CD4-positive, alpha-beta T cell (primary cell): ENCODE results near the gene GABRB3. TPM values are rescaled to one million over a fixed set of nuclear protein-coding genes. Genes with fewer than 3 reads are reported as not detected.

Source experiments
- ATAC-seq: fragments of 200-7000 bp; cut with Tn5 transposase; one replicate; pipeline ENCODE4 v1.10.0; 2022; ENCODE audit warnings: mild to moderate bottlenecking; ENCODE audit not compliant: poor library complexity
- CTCF ChIA-PET: fragments of 350-600 bp; sonication (Branson Sonifier 250); formaldehyde crosslinking; loops from one replicate; lab custom pipeline; 2021; ENCODE audit warnings: antibody characterized with exemption, inconsistent platforms; lab: Charles Lee
- POLR2A ChIA-PET: fragments of 350-600 bp; sonication (Branson Sonifier 250); formaldehyde crosslinking; loops from one replicate; lab custom pipeline; 2021; ENCODE audit warnings: antibody characterized with exemption, inconsistent platforms; lab: Charles Lee
- DNase-seq, 14 experiments: peaks; one replicate each; pipeline ENCODE4 v3.0.0-alpha.2; 2013 to 2020; ENCODE audit warnings: mixed read lengths in 2 of 14
- H3K27ac ChIP-seq, 2 donors: one replicate each; pipeline versions ENCODE4 v1.5.1 to v1.7.0; 2013; ENCODE audit warnings: low read length in 2 of 2, low read depth in 1 of 2, mild to moderate bottlenecking in 1 of 2
- H3K27me3 ChIP-seq, 2 experiments: 1 replicate in 1 of 2; 2 replicates in 1 of 2; pipeline versions ENCODE4 v1.6.1 to v1.7.0; 2013; ENCODE audit warnings: low read length in 2 of 2, control low read depth in 1 of 2, mild to moderate bottlenecking in 1 of 2, moderate library complexity in 1 of 2; ENCODE audit not compliant: insufficient read depth in 2 of 2, control insufficient read depth in 1 of 2
- H3K36me3 ChIP-seq: one replicate; pipeline ENCODE4 v1.6.1; 2013; ENCODE audit warnings: low read length, control low read depth; ENCODE audit not compliant: insufficient read depth
- H3K4me1 ChIP-seq: one replicate; pipeline ENCODE4 v1.6.1; 2013; ENCODE audit warnings: low read length, control low read depth; ENCODE audit not compliant: insufficient read depth
- H3K4me3 ChIP-seq: one replicate; pipeline ENCODE4 v1.5.1; 2013; ENCODE audit warnings: mild to moderate bottlenecking, low read length, moderate library complexity
- H3K9me3 ChIP-seq, 2 experiments: 1 replicate in 1 of 2; 2 replicates in 1 of 2; pipeline versions ENCODE4 v1.6.1 to v1.7.0; 2013; ENCODE audit warnings: low read length in 2 of 2, mild to moderate bottlenecking in 2 of 2, control low read depth in 1 of 2, moderate library complexity in 1 of 2; ENCODE audit not compliant: control insufficient read depth in 1 of 2, insufficient read depth in 1 of 2
- H3K27ac Mint-ChIP-seq: one replicate; pipeline ENCODE4 v1.8.0; 2020; ENCODE audit warnings: mixed read lengths
- H3K27me3 Mint-ChIP-seq: one replicate; pipeline ENCODE4 v1.8.0; 2021; ENCODE audit warnings: mixed read lengths
- H3K36me3 Mint-ChIP-seq: one replicate; pipeline ENCODE4 v1.8.0; 2021; ENCODE audit warnings: low read depth, mixed read lengths
- H3K4me1 Mint-ChIP-seq: one replicate; pipeline ENCODE4 v1.8.0; 2021; ENCODE audit warnings: low read depth, mixed read lengths
- H3K4me3 Mint-ChIP-seq: one replicate; pipeline ENCODE4 v1.8.0; 2020; ENCODE audit warnings: mild to moderate bottlenecking, mixed read lengths
- H3K9me3 Mint-ChIP-seq: one replicate; pipeline ENCODE4 v1.8.0; 2020; ENCODE audit warnings: mixed read lengths
- intact Hi-C, 2 experiments: fragments of 100-400 bp; cut with DNase I in 1 of 2; cut with micrococcal nuclease in 1 of 2; formaldehyde crosslinking; loops; one replicate each; pipeline versions ENCODE4 v1.15.1 to v1.9.0; 2023 to 2025; cut with DNase I, micrococcal nuclease
- total RNA-seq, 174 experiments: library from RNA in 2 of 174; stranded (reverse) in 2 of 174; gene quantifications; one replicate each; pipeline ENCODE4 v1.2.3 and lab custom pipeline; 2021 to 2026
- TF ChIP-seq, protein P1 (sequence below): fragments of 200-600 bp; IDR thresholded peaks from one replicate; pipeline ENCODE4 v1.8.0; 2022; ENCODE audit warnings: antibody characterized with exemption, mild to moderate bottlenecking

Gene GABRB3
- total RNA-seq, 2 experiments from 2014 or later: not detected

DNA sequence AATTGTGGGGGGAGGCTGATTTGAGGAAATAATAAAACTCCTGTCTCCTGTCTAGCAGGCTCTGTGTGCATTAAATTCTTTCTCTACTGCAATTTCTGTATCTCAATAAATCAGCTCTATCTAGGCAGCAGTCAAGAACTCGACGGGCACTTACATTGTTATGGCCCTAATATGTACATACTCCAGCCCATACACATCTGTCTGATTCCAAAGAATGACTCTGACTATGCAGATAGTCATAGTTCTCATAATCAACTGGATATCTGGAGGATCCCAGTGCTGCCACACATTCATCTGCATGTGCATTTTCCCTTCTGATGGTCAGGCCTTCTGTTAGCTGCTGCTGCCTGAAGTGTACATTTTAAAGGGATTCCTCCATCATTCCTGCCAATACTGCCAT lies 114.6 kb downstream of the GABRB3 start:
- intact Hi-C loops: no loop called here
- H3K27me3 Mint-ChIP-seq: no peaks in the 10 kb centered on the region
- H3K4me1 Mint-ChIP-seq: no peaks in the 10 kb centered on the region
- no peaks in the 10 kb centered on the region for H3K4me1 ChIP-seq
- DNase-seq (no peak), ATAC-seq (no peak)
- CTCF ChIA-PET: no interaction called here
- TF ChIP-seq, protein P1, sequence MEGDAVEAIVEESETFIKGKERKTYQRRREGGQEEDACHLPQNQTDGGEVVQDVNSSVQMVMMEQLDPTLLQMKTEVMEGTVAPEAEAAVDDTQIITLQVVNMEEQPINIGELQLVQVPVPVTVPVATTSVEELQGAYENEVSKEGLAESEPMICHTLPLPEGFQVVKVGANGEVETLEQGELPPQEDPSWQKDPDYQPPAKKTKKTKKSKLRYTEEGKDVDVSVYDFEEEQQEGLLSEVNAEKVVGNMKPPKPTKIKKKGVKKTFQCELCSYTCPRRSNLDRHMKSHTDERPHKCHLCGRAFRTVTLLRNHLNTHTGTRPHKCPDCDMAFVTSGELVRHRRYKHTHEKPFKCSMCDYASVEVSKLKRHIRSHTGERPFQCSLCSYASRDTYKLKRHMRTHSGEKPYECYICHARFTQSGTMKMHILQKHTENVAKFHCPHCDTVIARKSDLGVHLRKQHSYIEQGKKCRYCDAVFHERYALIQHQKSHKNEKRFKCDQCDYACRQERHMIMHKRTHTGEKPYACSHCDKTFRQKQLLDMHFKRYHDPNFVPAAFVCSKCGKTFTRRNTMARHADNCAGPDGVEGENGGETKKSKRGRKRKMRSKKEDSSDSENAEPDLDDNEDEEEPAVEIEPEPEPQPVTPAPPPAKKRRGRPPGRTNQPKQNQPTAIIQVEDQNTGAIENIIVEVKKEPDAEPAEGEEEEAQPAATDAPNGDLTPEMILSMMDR: no peak
- H3K27me3 ChIP-seq: no peaks in the 10 kb centered on the region
- no peak overlapping the region for H3K27ac Mint-ChIP-seq
- no peaks in the 10 kb centered on the region for H3K36me3 Mint-ChIP-seq
- no peak overlapping the region for H3K27ac ChIP-seq
- peaks cover 0 to 10% of the 10 kb centered on the region in 2 experiments for H3K9me3 ChIP-seq
- H3K4me3 ChIP-seq: no peak overlapping the region
- no peak overlapping the region for H3K4me3 Mint-ChIP-seq
- POLR2A ChIA-PET: no interaction called here
- H3K9me3 Mint-ChIP-seq: peaks cover 4% of the 10 kb centered on the region
- no peaks in the 10 kb centered on the region for H3K36me3 ChIP-seq

DNA sequence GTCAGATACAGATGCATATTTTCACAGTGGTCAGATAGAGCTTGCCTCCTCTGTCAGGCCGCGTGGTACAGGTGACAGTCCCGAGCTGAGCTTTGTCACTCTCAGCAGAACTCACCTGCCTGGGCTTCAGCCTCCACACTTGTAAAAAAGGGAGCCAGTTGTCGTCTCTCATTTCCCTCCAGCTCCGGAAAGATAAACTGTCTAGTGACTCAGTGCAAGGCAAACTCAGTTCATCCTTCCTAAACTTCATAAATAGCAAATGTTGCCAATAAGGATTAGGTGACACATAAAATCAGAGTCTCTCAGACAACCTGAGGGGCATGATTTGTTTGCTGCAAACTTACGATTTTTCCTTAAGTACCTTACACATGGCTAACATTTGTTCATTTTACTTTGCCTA lies 116.8 kb downstream of the GABRB3 start:
- Mint-ChIP-seq H3K4me3 (no peak overlapping the region), H3K27ac (no peak overlapping the region), H3K36me3 (no peaks in the 10 kb centered on the region), H3K27me3 (no peaks in the 10 kb centered on the region), H3K4me1 (no peaks in the 10 kb centered on the region), H3K9me3 (peaks cover 11% of the 10 kb centered on the region)
- no peak for ATAC-seq
- no peak overlapping the region for H3K27ac ChIP-seq
- ChIA-PET POLR2A (no interaction called here), CTCF (no interaction called here)
- intact Hi-C loops: no loop called here
- no peaks in the 10 kb centered on the region for H3K4me1 ChIP-seq
- no peaks in the 10 kb centered on the region for H3K27me3 ChIP-seq
- no peaks in the 10 kb centered on the region for H3K36me3 ChIP-seq
- H3K9me3 ChIP-seq: peaks cover 0 to 12% of the 10 kb centered on the region in 2 experiments
- DNase-seq: no peak
- H3K4me3 ChIP-seq: no peak overlapping the region
- TF ChIP-seq, protein P1: no peak

DNA sequence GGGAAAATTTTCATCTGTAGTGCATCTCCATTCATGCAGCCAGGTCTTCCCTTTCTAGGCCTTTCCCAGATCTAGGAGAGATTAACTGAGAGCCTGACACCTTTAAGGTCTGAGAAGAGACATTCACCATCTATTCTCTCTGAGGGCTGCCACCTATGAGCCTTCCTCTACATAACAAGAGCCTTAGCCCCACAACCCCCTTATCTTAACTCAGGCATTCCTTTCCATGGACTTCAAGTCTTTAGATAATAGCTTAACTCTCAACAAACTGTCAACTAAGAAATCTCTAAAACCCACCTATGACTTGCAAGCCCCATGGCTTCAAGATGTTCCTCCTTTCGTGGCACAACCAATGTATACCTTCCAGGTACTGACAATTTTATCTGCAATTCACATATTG lies 121.0 kb downstream of the GABRB3 start:
- intact Hi-C loops: no loop called here
- Mint-ChIP-seq H3K4me1 (no peaks in the 10 kb centered on the region), H3K27me3 (no peaks in the 10 kb centered on the region), H3K36me3 (no peaks in the 10 kb centered on the region), H3K27ac (no peak overlapping the region), H3K4me3 (no peak overlapping the region), H3K9me3 (peaks cover 21% of the 10 kb centered on the region)
- CTCF ChIA-PET: no interaction called here
- Histone ChIP-seq H3K9me3 (peaks cover 7 to 17% of the 10 kb centered on the region in 2 experiments), H3K27me3 (no peaks in the 10 kb centered on the region), H3K36me3 (no peaks in the 10 kb centered on the region), H3K27ac (no peak overlapping the region), H3K4me1 (no peaks in the 10 kb centered on the region), H3K4me3 (no peak overlapping the region)
- DNase-seq: no peak
- TF ChIP-seq, protein P1: no peak
- no peak for ATAC-seq
- POLR2A ChIA-PET: no interaction called here
